Suprapubic skin (tissue), 4 donors: ENCODE data around the gene INPP5K.

Experiments
- CTCF ChIP-seq, 2 donors: fragments of 200-600 bp in 1 of 2; fragments of 450-650 bp in 1 of 2; sonication (generic) in 1 of 2; IDR thresholded peaks; one replicate each; pipeline ENCODE4 v1.5.1; 2016 to 2019; ENCODE audit warnings: antibody characterized with exemption in 2 of 2, mild to moderate bottlenecking in 1 of 2, moderate library complexity in 1 of 2
- EP300 ChIP-seq: sonication (generic); formaldehyde crosslinking; IDR thresholded peaks from one replicate; pipeline ENCODE4 v1.6.1; 2017; ENCODE audit warnings: antibody characterized with exemption
- POLR2AphosphoS5 ChIP-seq, 3 donors: sonication (generic); formaldehyde crosslinking; IDR thresholded peaks; one replicate each; pipeline ENCODE4 v1.6.1; 2017; ENCODE audit warnings: antibody characterized with exemption in 3 of 3

GRCh38 chr17:1565877-1566276 is 49.5 kb upstream of the INPP5K start:
- TF ChIP-seq CTCF (IDR thresholded peaks at IDR 0.05): no peak
- TF ChIP-seq POLR2AphosphoS5 (IDR thresholded peaks at IDR 0.05): no peak
- TF ChIP-seq EP300: no peak
